SH-SY5Y (cell line): ENCODE measurements around the gene SLCO3A1.

Experiments
- GATA2 ChIP-seq: IDR thresholded peaks from 2 replicates; pipeline ENCODE4 v1.6.1; 2011; ENCODE audit warnings: mild to moderate bottlenecking, low read depth, low read length
- GATA3 ChIP-seq: IDR thresholded peaks from 2 replicates; pipeline ENCODE4 v1.6.1; 2011; ENCODE audit warnings: low read depth, mild to moderate bottlenecking, low read length, moderate library complexity

- no peak for TF ChIP-seq GATA2
- TF ChIP-seq GATA3: no peak
Measured at GRCh38 chr15:92020804-92021203, 167.3 kb downstream of the SLCO3A1 start.
